HAP-1 (cell line): ENCODE data around the gene RPLP2.

Experiments
- DNase-seq, 2 experiments: peaks; one replicate each; pipeline ENCODE4 v3.0.0-alpha.2; 2016 to 2020; ENCODE audit warnings: low spot score in 2 of 2
- H3K27me3 ChIP-seq: fragments of 250-450 bp; sonication (Bioruptor Pico); 2 replicates; pipeline ENCODE4 v1.5.1; 2020; ENCODE audit warnings: low read depth, mild to moderate bottlenecking, moderate library complexity
- H3K36me3 ChIP-seq: fragments of 250-450 bp; sonication (Bioruptor Pico); replicated peaks from 2 replicates; pipeline ENCODE4 v1.5.1; 2020; ENCODE audit warnings: mild to moderate bottlenecking
- H3K4me1 ChIP-seq: fragments of 250-450 bp; sonication (Bioruptor Pico); 2 replicates; pipeline ENCODE4 v1.5.1; 2020; ENCODE audit warnings: mild to moderate bottlenecking
- H3K4me3 ChIP-seq: fragments of 250-450 bp; sonication (Bioruptor Pico); 2 replicates; pipeline ENCODE4 v1.5.1; 2020; ENCODE audit warnings: mild to moderate bottlenecking, moderate library complexity
- H3K9me3 ChIP-seq: fragments of 250-450 bp; sonication (Bioruptor Pico); 2 replicates; pipeline ENCODE4 v1.5.1; 2020; ENCODE audit warnings: mild to moderate bottlenecking, moderate library complexity
- in situ Hi-C: fragments of 300-500 bp; cut with MboI; formaldehyde crosslinking; loops from 3 replicates; pipeline ENCODE4 v1.14.3; 2020; ENCODE audit warnings: low sequenced_read_pairs, inconsistent platforms, mixed read lengths

The RPLP2 gene

GRCh38 chr11:813456-814096 lies 3.8 kb downstream of the RPLP2 start:
- peaks cover 48% of the 10 kb centered on the region for H3K36me3 ChIP-seq
- no peak overlapping the region for H3K4me3 ChIP-seq
- peak in 1 of 2 experiments; percentile 52 for DNase-seq
- in situ Hi-C loops: no loop called here
- H3K9me3 ChIP-seq: no peaks in the 10 kb centered on the region
- peaks cover 6% of the 10 kb centered on the region for H3K4me1 ChIP-seq
- no peaks in the 10 kb centered on the region for H3K27me3 ChIP-seq

GRCh38 chr11:815675-816432 lies 6.1 kb downstream of the RPLP2 start:
- in situ Hi-C loops: no loop called here
- peaks cover 33% of the 10 kb centered on the region for H3K36me3 ChIP-seq
- DNase-seq: no peak
- no peaks in the 10 kb centered on the region for H3K9me3 ChIP-seq
- no peak overlapping the region for H3K4me3 ChIP-seq
- H3K27me3 ChIP-seq: no peaks in the 10 kb centered on the region
- H3K4me1 ChIP-seq: peaks cover 12% of the 10 kb centered on the region

GRCh38 chr11:816433-816779 lies 6.6 kb downstream of the RPLP2 start:
- DNase-seq: peak; percentile 46 to 69
- no peaks in the 10 kb centered on the region for H3K27me3 ChIP-seq
- no peaks in the 10 kb centered on the region for H3K9me3 ChIP-seq
- peaks cover 27% of the 10 kb centered on the region for H3K36me3 ChIP-seq
- H3K4me3 ChIP-seq: no peak overlapping the region
- in situ Hi-C loops: no loop called here
- H3K4me1 ChIP-seq: peaks cover 6% of the 10 kb centered on the region

GRCh38 chr11:818396-819128 lies 8.8 kb downstream of the RPLP2 start, which contains the start of gene PNPLA2:
Gene PNPLA2, plus strand, starts transcription at chr11:818914. Its CDS starts 805 bp downstream, at chr11:819719.
- Histone ChIP-seq H3K4me3 (peak within 1 kb of the TSS; percentile 56), H3K27me3 (no peaks in the 10 kb centered on the region), H3K36me3 (peaks cover 6% of the 10 kb centered on the region), H3K4me1 (peaks cover 6% of the 10 kb centered on the region; the same call in 1 of the 2 replicates), H3K9me3 (no peaks in the 10 kb centered on the region)
- in situ Hi-C loops: no loop called here
- no peak for DNase-seq

- no peaks in the 10 kb centered on the region for H3K9me3 ChIP-seq
Observed at GRCh38 chr11:819129-819931, 9.6 kb downstream of the RPLP2 start.

GRCh38 chr11:819943-820649 lies 10.3 kb downstream of the RPLP2 start:
- peak overlapping the region; percentile 56 for H3K4me3 ChIP-seq
- H3K9me3 ChIP-seq: no peaks in the 10 kb centered on the region
- peaks cover 6% of the 10 kb centered on the region; the same call in 1 of the 2 replicates for H3K4me1 ChIP-seq
- H3K27me3 ChIP-seq: no peaks in the 10 kb centered on the region
- peak; percentile 86 to 95 for DNase-seq
- peaks cover 4% of the 10 kb centered on the region; the same call in 1 of the 2 replicates for H3K36me3 ChIP-seq
- in situ Hi-C loops: no loop called here

More at GRCh38 chr11:819129-819931, 9.6 kb downstream of the RPLP2 start:
- Histone ChIP-seq H3K4me3 (peak overlapping the region; percentile 56), H3K4me1 (peaks cover 6% of the 10 kb centered on the region; the same call in 1 of the 2 replicates), H3K36me3 (peaks cover 4% of the 10 kb centered on the region; the same call in 1 of the 2 replicates), H3K27me3 (no peaks in the 10 kb centered on the region)
- peak; percentile 89 to 96 for DNase-seq
- in situ Hi-C loops: no loop called here

GRCh38 chr11:820655-821511 lies 11.1 kb downstream of the RPLP2 start:
- Histone ChIP-seq H3K36me3 (peaks cover 8% of the 10 kb centered on the region; the same call in 1 of the 2 replicates), H3K4me3 (peak overlapping the region; percentile 56), H3K9me3 (no peaks in the 10 kb centered on the region), H3K27me3 (no peaks in the 10 kb centered on the region), H3K4me1 (peaks cover 6% of the 10 kb centered on the region; the same call in 1 of the 2 replicates)
- DNase-seq: no peak
- in situ Hi-C loops: no loop called here

GRCh38 chr11:821512-822371 lies 12.0 kb downstream of the RPLP2 start:
- in situ Hi-C loops: no loop called here

GRCh38 chr11:823441-824291 lies 13.9 kb downstream of the RPLP2 start:
- no peaks in the 10 kb centered on the region for H3K27me3 ChIP-seq
- peaks cover 8% of the 10 kb centered on the region; the same call in 1 of the 2 replicates for H3K36me3 ChIP-seq
- H3K9me3 ChIP-seq: no peaks in the 10 kb centered on the region
- in situ Hi-C loops: no loop called here
- no peak for DNase-seq
- H3K4me3 ChIP-seq: no peak overlapping the region
- peaks cover 20% of the 10 kb centered on the region for H3K4me1 ChIP-seq

More at GRCh38 chr11:821512-822371, 12.0 kb downstream of the RPLP2 start:
- DNase-seq: no peak
- H3K9me3 ChIP-seq: no peaks in the 10 kb centered on the region
- no peaks in the 10 kb centered on the region for H3K27me3 ChIP-seq
- peaks cover 8% of the 10 kb centered on the region; the same call in 1 of the 2 replicates for H3K36me3 ChIP-seq
- H3K4me3 ChIP-seq: no peak overlapping the region
- H3K4me1 ChIP-seq: peaks cover 10% of the 10 kb centered on the region

GRCh38 chr11:824292-824880 lies 14.6 kb downstream of the RPLP2 start:
- in situ Hi-C loops: no loop called here
- Histone ChIP-seq H3K27me3 (no peaks in the 10 kb centered on the region), H3K9me3 (no peaks in the 10 kb centered on the region), H3K4me3 (no peak overlapping the region), H3K36me3 (peaks cover 8% of the 10 kb centered on the region; the same call in 1 of the 2 replicates), H3K4me1 (peaks cover 16% of the 10 kb centered on the region)
- DNase-seq: no peak
